ENCODE measurements around the gene HM13.

Gene HM13

DNA sequence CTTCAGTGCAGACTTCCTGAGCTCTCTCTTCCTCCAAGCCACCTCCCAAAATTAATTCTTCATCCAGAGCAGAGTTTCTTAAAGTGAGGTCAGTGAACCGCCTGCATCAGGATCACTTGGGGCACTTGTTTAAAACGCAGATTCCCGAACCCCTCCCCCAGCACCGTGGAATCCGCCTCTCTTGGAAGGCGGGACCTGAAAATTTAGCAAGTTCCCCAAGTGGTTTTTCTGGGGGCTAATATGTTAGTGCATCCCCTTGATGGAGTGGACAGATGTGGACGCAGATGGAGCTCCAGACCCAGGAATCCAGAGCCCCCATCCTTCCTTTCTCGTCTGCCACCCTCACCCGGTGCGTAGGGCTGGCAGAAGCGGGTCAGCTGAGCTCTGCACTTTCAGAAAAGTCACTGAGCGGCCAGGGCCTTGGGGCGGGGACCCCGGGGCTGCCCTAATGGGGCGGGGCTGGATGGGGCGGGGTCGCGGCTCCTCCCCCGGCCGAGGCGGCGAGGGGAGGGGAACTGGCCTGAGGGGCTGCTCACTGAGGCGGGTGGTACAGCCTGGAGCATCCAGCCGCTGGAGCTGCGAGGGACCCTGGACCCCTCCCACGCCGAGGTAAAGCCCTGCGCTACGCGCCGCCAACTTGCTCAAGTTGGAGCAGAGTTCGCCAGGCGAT, 39.3 kb upstream of the HM13 start, which contains the start of the genes DEFB124 and REM1:
TSS of gene DEFB124 (minus strand) at position 370 of the 670 bp plus-strand sequence. CDS start 2,114 bp downstream, outside the sequence.
TSS of gene REM1 (plus strand) at position 531 of the 670 bp plus-strand sequence. CDS start 1,158 bp downstream, outside the sequence.
- DNase-seq (ENCODE audit: low read depth) = no peak
- TF ChIP-seq, protein P1, sequence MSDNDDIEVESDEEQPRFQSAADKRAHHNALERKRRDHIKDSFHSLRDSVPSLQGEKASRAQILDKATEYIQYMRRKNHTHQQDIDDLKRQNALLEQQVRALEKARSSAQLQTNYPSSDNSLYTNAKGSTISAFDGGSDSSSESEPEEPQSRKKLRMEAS (IDR thresholded peaks at IDR 0.05; ENCODE audit: low read depth, low read length) = no peak
- TF ChIP-seq POLR2A (IDR thresholded peaks at IDR 0.05; ENCODE audit: extremely low read depth, insufficient read length) (no peak), MYC (IDR thresholded peaks at IDR 0.05; ENCODE audit: low read depth, low read length) (no peak)
- TF ChIP-seq, protein P2, sequence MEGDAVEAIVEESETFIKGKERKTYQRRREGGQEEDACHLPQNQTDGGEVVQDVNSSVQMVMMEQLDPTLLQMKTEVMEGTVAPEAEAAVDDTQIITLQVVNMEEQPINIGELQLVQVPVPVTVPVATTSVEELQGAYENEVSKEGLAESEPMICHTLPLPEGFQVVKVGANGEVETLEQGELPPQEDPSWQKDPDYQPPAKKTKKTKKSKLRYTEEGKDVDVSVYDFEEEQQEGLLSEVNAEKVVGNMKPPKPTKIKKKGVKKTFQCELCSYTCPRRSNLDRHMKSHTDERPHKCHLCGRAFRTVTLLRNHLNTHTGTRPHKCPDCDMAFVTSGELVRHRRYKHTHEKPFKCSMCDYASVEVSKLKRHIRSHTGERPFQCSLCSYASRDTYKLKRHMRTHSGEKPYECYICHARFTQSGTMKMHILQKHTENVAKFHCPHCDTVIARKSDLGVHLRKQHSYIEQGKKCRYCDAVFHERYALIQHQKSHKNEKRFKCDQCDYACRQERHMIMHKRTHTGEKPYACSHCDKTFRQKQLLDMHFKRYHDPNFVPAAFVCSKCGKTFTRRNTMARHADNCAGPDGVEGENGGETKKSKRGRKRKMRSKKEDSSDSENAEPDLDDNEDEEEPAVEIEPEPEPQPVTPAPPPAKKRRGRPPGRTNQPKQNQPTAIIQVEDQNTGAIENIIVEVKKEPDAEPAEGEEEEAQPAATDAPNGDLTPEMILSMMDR (IDR thresholded peaks at IDR 0.05; ENCODE audit: low read depth, low read length) = no peak
- H3K4me3 ChIP-seq (ENCODE audit: low read depth, low read length) = no peak within 1 kb of the TSS

DNA sequence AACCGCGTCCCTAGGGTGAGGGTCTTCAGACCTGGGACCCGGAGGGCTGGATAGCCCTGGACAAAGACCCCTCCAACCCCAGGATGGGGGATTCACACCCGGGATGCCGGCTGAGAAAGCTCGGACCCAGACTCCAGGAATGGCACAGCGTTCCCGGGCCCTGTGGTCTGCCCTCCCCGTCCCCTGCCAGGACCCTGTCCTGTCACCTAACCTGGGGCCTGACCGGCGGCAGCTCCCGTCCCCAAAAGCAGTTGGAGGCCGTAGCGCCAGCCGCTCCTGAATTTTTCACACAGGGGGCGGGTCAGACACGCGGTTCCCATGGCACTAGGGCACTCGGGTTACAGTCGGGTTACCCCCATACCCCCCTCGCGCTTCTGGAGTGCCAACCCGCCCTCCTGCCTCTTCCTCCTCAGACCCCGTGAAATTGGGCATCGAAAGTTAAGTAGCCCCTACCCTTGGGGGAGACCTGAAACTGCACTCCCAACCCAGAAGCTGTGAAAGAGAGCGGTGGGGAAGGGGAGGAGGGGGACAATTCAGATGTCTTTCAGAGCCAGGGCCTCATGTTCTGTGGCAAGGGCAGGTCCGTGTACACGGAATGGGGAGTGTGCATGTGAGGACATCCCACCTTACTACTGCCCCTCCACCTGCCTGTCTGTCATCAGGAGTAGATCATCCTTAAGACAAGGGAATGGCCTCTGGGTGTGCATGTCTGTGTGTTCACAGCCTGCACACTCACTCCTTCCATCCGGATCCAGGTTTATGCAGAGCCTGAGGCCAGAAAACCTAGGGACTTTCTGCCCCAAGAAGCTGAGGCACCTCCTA, 38.6 kb upstream of the HM13 start:
- TF ChIP-seq, protein P1 (IDR thresholded peaks at IDR 0.05; ENCODE audit: low read depth, low read length) = no peak
- TF ChIP-seq, protein P2 (IDR thresholded peaks at IDR 0.05; ENCODE audit: low read depth, low read length) = no peak
- TF ChIP-seq POLR2A (IDR thresholded peaks at IDR 0.05; ENCODE audit: extremely low read depth, insufficient read length) (no peak), MYC (IDR thresholded peaks at IDR 0.05; ENCODE audit: low read depth, low read length) (no peak)
- DNase-seq (ENCODE audit: low read depth) = no peak
- no peak overlapping the region for H3K4me3 ChIP-seq (ENCODE audit: low read depth, low read length)

DNA sequence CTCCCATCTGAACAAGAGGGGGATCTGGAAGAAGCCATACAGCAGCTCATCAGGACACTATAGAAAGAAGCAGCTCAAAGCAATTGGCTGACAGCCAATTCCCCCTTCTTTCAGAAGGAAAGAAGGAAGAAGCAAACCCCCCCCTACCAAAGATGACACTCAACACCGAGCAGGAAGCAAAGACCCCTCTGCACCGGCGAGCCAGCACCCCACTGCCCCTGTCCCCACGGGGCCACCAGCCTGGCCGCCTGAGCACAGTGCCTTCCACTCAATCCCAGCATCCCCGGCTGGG, 38.0 kb upstream of the HM13 start:
- H3K4me3 ChIP-seq (ENCODE audit: low read depth, low read length) = no peak overlapping the region
- DNase-seq (ENCODE audit: low read depth) = no peak
- TF ChIP-seq MYC (IDR thresholded peaks at IDR 0.05; ENCODE audit: low read depth, low read length) (no peak), POLR2A (IDR thresholded peaks at IDR 0.05; ENCODE audit: extremely low read depth, insufficient read length) (no peak)
- TF ChIP-seq, protein P1 (IDR thresholded peaks at IDR 0.05; ENCODE audit: low read depth, low read length) = no peak
- TF ChIP-seq, protein P2 (IDR thresholded peaks at IDR 0.05; ENCODE audit: low read depth, low read length) = no peak

DNA sequence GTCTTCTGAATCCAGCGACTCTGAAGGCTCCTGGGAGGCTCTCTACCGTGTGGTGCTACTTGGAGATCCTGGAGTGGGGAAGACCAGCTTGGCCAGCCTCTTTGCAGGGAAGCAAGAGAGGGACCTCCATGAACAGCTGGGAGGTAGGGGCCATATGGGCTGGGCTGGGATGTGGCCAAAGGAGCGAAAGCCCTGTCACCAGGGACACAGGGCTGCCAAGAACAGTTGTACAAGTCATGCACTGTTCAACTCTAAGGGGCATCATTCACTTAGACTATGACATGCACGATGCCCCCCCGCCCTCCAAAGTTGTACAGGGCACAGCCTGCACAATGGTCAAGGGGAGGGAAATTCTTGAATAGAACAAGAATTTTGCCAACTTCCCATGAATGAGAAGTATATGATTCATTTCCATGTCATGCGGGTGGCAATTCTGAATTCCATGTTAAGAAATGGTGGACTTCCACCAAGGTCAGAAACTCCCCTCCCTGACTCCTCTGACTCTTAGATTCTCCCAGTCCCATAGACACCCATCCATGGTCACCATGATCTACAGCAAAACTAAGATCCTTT, 37.5 kb upstream of the HM13 start:
- TF ChIP-seq, protein P2 (IDR thresholded peaks at IDR 0.05; ENCODE audit: low read depth, low read length) = no peak
- TF ChIP-seq, protein P1 (IDR thresholded peaks at IDR 0.05; ENCODE audit: low read depth, low read length) = no peak
- TF ChIP-seq POLR2A (IDR thresholded peaks at IDR 0.05; ENCODE audit: extremely low read depth, insufficient read length) (no peak), MYC (IDR thresholded peaks at IDR 0.05; ENCODE audit: low read depth, low read length) (no peak)
- no peak overlapping the region for H3K4me3 ChIP-seq (ENCODE audit: low read depth, low read length)
- DNase-seq (ENCODE audit: low read depth) = no peak

DNA sequence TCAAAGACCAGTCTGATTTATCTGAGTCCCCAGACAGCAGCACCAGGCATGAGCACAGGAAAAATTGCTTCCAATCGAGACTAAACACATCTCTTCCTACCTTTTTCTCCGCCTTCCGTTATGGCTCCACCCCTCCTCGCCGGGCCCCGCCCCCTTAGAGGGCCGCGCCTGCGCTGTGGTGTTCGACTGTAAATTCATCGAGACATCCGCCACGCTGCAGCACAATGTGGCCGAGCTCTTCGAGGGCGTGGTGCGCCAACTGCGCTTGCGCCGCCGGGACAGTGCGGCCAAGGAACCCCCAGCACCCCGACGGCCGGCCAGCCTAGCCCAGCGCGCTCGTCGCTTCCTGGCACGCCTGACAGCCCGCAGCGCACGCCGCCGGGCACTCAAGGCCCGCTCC, 30.2 kb upstream of the HM13 start:
- TF ChIP-seq POLR2A (IDR thresholded peaks at IDR 0.05; ENCODE audit: extremely low read depth, insufficient read length) (no peak), MYC (IDR thresholded peaks at IDR 0.05; ENCODE audit: low read depth, low read length) (no peak)
- TF ChIP-seq, protein P2 (IDR thresholded peaks at IDR 0.05; ENCODE audit: low read depth, low read length) = no peak
- TF ChIP-seq, protein P1 (IDR thresholded peaks at IDR 0.05; ENCODE audit: low read depth, low read length) = no peak
- DNase-seq (ENCODE audit: low read depth) = no peak
- no peak overlapping the region for H3K4me3 ChIP-seq (ENCODE audit: low read depth, low read length)

All from NB4 (cell line).